T-cell (primary cell): Measurements from ENCODE around the gene ELMO2. TPM values are rescaled to one million over a fixed set of nuclear protein-coding genes. Genes with fewer than 3 reads are reported as not detected.

Source experiments
- ATAC-seq, 4 experiments: fragments of 200-7000 bp in 3 of 4; fragments of 150-1000 bp in 1 of 4; cut with Tn5 transposase; replicated peaks in 1 of 4; 1 replicate in 3 of 4; 2 replicates in 1 of 4; pipeline ENCODE4 v1.10.0; 2021; ENCODE audit warnings: moderate library complexity in 3 of 4, mild to moderate bottlenecking in 2 of 4, moderate number of reproducible peaks in 1 of 4
- CTCF ChIA-PET, 2 donors: fragments of 300-600 bp; sonication (Branson Sonifier 250); formaldehyde crosslinking; loops; one replicate each; lab custom pipeline; 2022; ENCODE audit warnings: antibody characterized with exemption in 2 of 2; lab: Charles Lee
- POLR2A ChIA-PET, 2 donors: fragments of 300-600 bp; sonication (Branson Sonifier 250); formaldehyde crosslinking; loops; one replicate each; lab custom pipeline; 2022; ENCODE audit warnings: antibody characterized with exemption in 2 of 2; lab: Charles Lee
- DNase-seq, 35 experiments: peaks; one replicate each; pipeline versions ENCODE4 v3.0.0 to v3.0.0-alpha.2; 2013 to 2023
- H3K27ac ChIP-seq: one replicate; pipeline ENCODE4 v1.5.1; 2013; ENCODE audit warnings: low read length
- H3K27me3 ChIP-seq, 2 experiments: replicated peaks in 1 of 2; 1 replicate in 1 of 2; 2 replicates in 1 of 2; pipeline versions ENCODE4 v1.6.1 to v1.7.0; 2013; ENCODE audit warnings: low read length in 1 of 2, mixed read lengths in 1 of 2; ENCODE audit not compliant: control insufficient read depth in 2 of 2, insufficient read depth in 2 of 2; ENCODE audit errors: extremely low read depth in 1 of 2
- H3K36me3 ChIP-seq, 2 donors: 1 replicate in 1 of 2; 2 replicates in 1 of 2; pipeline versions ENCODE4 v1.6.1 to v1.7.0; 2013; ENCODE audit warnings: low read length in 1 of 2; ENCODE audit not compliant: control insufficient read depth in 2 of 2, insufficient read depth in 1 of 2; ENCODE audit errors: extremely low read depth in 1 of 2
- H3K4me1 ChIP-seq, 2 experiments: 1 replicate in 1 of 2; 2 replicates in 1 of 2; pipeline versions ENCODE4 v1.6.1 to v1.7.0; 2013; ENCODE audit warnings: low read length in 2 of 2, mixed read lengths in 1 of 2; ENCODE audit not compliant: insufficient read depth in 2 of 2, control insufficient read depth in 1 of 2; ENCODE audit errors: extremely low read depth in 1 of 2
- H3K4me3 ChIP-seq, 2 donors: 1 replicate in 1 of 2; 2 replicates in 1 of 2; pipeline versions ENCODE4 v1.5.1 to v1.7.0; 2013; ENCODE audit warnings: mild to moderate bottlenecking in 2 of 2, low read length in 1 of 2, moderate library complexity in 1 of 2; ENCODE audit not compliant: control insufficient read depth in 1 of 2; ENCODE audit errors: extremely low read depth in 1 of 2
- H3K9me3 ChIP-seq: 2 replicates; pipeline ENCODE4 v1.7.0; 2013
- H3K27ac Mint-ChIP-seq, 2 donors: one replicate each; pipeline ENCODE4 v1.8.0; 2020 to 2021; ENCODE audit warnings: mild to moderate bottlenecking in 2 of 2, mixed read lengths in 2 of 2
- H3K27me3 Mint-ChIP-seq, 2 donors: one replicate each; pipeline ENCODE4 v1.8.0; 2021 to 2022; ENCODE audit warnings: mixed read lengths in 2 of 2
- H3K36me3 Mint-ChIP-seq: one replicate; pipeline ENCODE4 v1.8.0; 2021; ENCODE audit warnings: mixed read lengths
- H3K4me1 Mint-ChIP-seq, 3 donors: one replicate each; pipeline ENCODE4 v1.8.0; 2020 to 2022; ENCODE audit warnings: mixed read lengths in 3 of 3, mild to moderate bottlenecking in 1 of 3
- H3K4me3 Mint-ChIP-seq, 3 donors: one replicate each; pipeline ENCODE4 v1.8.0; 2020 to 2022; ENCODE audit warnings: mild to moderate bottlenecking in 3 of 3, mixed read lengths in 3 of 3, moderate library complexity in 3 of 3
- H3K9me3 Mint-ChIP-seq, 3 donors: one replicate each; pipeline ENCODE4 v1.8.0; 2020 to 2022; ENCODE audit warnings: mixed read lengths in 3 of 3
- WGBS: methylation state at CpG from one replicate; pipeline ENCODE4 v1.1.5; 2013; ENCODE audit warnings: missing lambda C conversion rate; ENCODE audit not compliant: insufficient coverage; 5-methylcytosine and 5-hydroxymethylcytosine counted together
- total RNA-seq, 35 experiments: library from RNA in 6 of 35; stranded (reverse) in 6 of 35; fragments of 120-200 nt in 1 of 35; gene quantifications; one replicate each; pipeline versions ENCODE4 v1.2.1 to v1.2.4 and lab custom pipeline; 2013 to 2026

Gene ELMO2
- total RNA-seq (10 to 100 TPM; 48.8 to 86.6 (median 54.2) TPM), total RNA-seq (lab: John Stamatoyannopoulos, UW) (34.7 to 94.8 (median 69.1) reads per million in 29 experiments)
- total RNA-seq (2013), result 53.4 TPM

GRCh38 chr20:46406200-46406985, at the start of gene ELMO2:
ELMO2 (minus strand) TSS chr20:46406615; CDS start chr20:46394482, 12,133 bp downstream.
- DNase-seq (peak; percentile 90 to 99 (median 97)), ATAC-seq (peak; percentile 91 to 93 (median 91))
- H3K27ac Mint-ChIP-seq, result peak within 1 kb of the TSS; percentile 91 to 94
- H3K27ac ChIP-seq, result peak within 1 kb of the TSS; percentile 88
- ChIA-PET CTCF (interaction anchor here in 1 of 2 donors (0.9 to 1.7 kb wide), 5 partner anchors 42 to 437 kb away, joined by 3 to 21 read pairs (median 3); no protein-coding TSS in a partner anchor), POLR2A (interaction anchor here (0.6 to 1.3 kb wide), 4 partner anchors 42 to 47 kb away, joined by 3 to 7 read pairs (median 4); no protein-coding TSS in a partner anchor)
- peaks cover 68 to 73% (median 71%) of the 10 kb centered on the region in 3 donors for H3K4me1 Mint-ChIP-seq
- H3K36me3 ChIP-seq, result peaks cover 3 to 8% of the 10 kb centered on the region in 2 donors
- H3K9me3 ChIP-seq, result no peaks in the 10 kb centered on the region
- H3K27me3 ChIP-seq, result no peaks in the 10 kb centered on the region
- no peaks in the 10 kb centered on the region for H3K9me3 Mint-ChIP-seq
- peak within 1 kb of the TSS; percentile 83 to 87 for H3K4me3 ChIP-seq
- no peaks in the 10 kb centered on the region for H3K27me3 Mint-ChIP-seq
- H3K4me3 Mint-ChIP-seq, result peak within 1 kb of the TSS; percentile 87 to 96 (median 94)
- H3K4me1 ChIP-seq, result peaks cover 36 to 60% of the 10 kb centered on the region in 2 experiments
- H3K36me3 Mint-ChIP-seq, result no peaks in the 10 kb centered on the region
- WGBS, result under 1% methylated on average over 57 of the region's 60 CpGs

GRCh38 chr20:46455729-46456128, 49.3 kb upstream of the ELMO2 start:
- H3K9me3 Mint-ChIP-seq, result peaks cover 13 to 17% (median 14%) of the 10 kb centered on the region in 3 donors
- no peak overlapping the region for H3K27ac Mint-ChIP-seq
- H3K9me3 ChIP-seq, result no peaks in the 10 kb centered on the region
- peaks cover 0 to 4% of the 10 kb centered on the region in 2 experiments for H3K4me1 ChIP-seq
- no CpG with 5 or more reads among the region's 2 CpGs for WGBS
- ChIA-PET CTCF (no interaction called here), POLR2A (no interaction called here)
- H3K36me3 ChIP-seq, result no peaks in the 10 kb centered on the region
- peaks cover 2 to 26% of the 10 kb centered on the region in 2 experiments for H3K27me3 ChIP-seq
- H3K4me1 Mint-ChIP-seq, result peaks cover 2 to 6% (median 2%) of the 10 kb centered on the region in 3 donors
- no peak overlapping the region for H3K4me3 ChIP-seq
- DNase-seq, result no peak
- no peak for ATAC-seq
- H3K27ac ChIP-seq, result no peak overlapping the region
- no peak overlapping the region for H3K4me3 Mint-ChIP-seq
- H3K36me3 Mint-ChIP-seq, result peaks cover 3% of the 10 kb centered on the region
- H3K27me3 Mint-ChIP-seq, result peaks cover 35 to 38% of the 10 kb centered on the region in 2 donors

GRCh38 chr20:46446851-46447250, 40.4 kb upstream of the ELMO2 start:
- POLR2A ChIA-PET, result no interaction called here

GRCh38 chr20:46439837-46440236, 33.4 kb upstream of the ELMO2 start:
- Histone ChIP-seq H3K9me3 (no peaks in the 10 kb centered on the region), H3K36me3 (no peaks in the 10 kb centered on the region), H3K4me3 (no peak overlapping the region), H3K27ac (no peak overlapping the region), H3K4me1 (no peaks in the 10 kb centered on the region), H3K27me3 (peaks cover 0 to 14% of the 10 kb centered on the region in 2 experiments)
- POLR2A ChIA-PET, result no interaction called here
- no peak for ATAC-seq
- H3K4me1 Mint-ChIP-seq, result no peaks in the 10 kb centered on the region
- H3K4me3 Mint-ChIP-seq, result no peak overlapping the region
- CTCF ChIA-PET, result no interaction called here
- H3K9me3 Mint-ChIP-seq, result peaks cover 5 to 6% (median 6%) of the 10 kb centered on the region in 3 donors
- H3K36me3 Mint-ChIP-seq, result no peaks in the 10 kb centered on the region
- DNase-seq, result no peak
- WGBS, result 77% methylated on average over 3 of the region's 4 CpGs
- peaks cover 33 to 44% of the 10 kb centered on the region in 2 donors for H3K27me3 Mint-ChIP-seq
- H3K27ac Mint-ChIP-seq, result no peak overlapping the region

More at GRCh38 chr20:46446851-46447250, 40.4 kb upstream of the ELMO2 start:
- H3K4me3 ChIP-seq, result no peak overlapping the region
- H3K27ac ChIP-seq, result no peak overlapping the region
- Mint-ChIP-seq H3K4me3 (no peak overlapping the region), H3K9me3 (peaks cover 5 to 8% (median 6%) of the 10 kb centered on the region in 3 donors), H3K4me1 (no peaks in the 10 kb centered on the region), H3K27me3 (peaks cover 34 to 51% of the 10 kb centered on the region in 2 donors), H3K27ac (no peak overlapping the region), H3K36me3 (no peaks in the 10 kb centered on the region)
- no peak for ATAC-seq
- WGBS, result no CpG with 5 or more reads among the region's 5 CpGs
- H3K4me1 ChIP-seq, result no peaks in the 10 kb centered on the region
- H3K36me3 ChIP-seq, result no peaks in the 10 kb centered on the region
- peaks cover 0 to 29% of the 10 kb centered on the region in 2 experiments for H3K27me3 ChIP-seq
- no peak for DNase-seq
- H3K9me3 ChIP-seq, result no peaks in the 10 kb centered on the region
- CTCF ChIA-PET, result no interaction called here

GRCh38 chr20:46438156-46438750, 31.8 kb upstream of the ELMO2 start:
- 69% methylated on average over 4 of the region's 4 CpGs for WGBS
- Histone ChIP-seq H3K4me3 (no peak overlapping the region), H3K9me3 (no peaks in the 10 kb centered on the region), H3K27ac (no peak overlapping the region), H3K27me3 (peaks cover 0 to 19% of the 10 kb centered on the region in 2 experiments), H3K36me3 (no peaks in the 10 kb centered on the region), H3K4me1 (no peaks in the 10 kb centered on the region)
- Mint-ChIP-seq H3K9me3 (no peaks in the 10 kb centered on the region), H3K4me3 (no peak overlapping the region), H3K27me3 (peaks cover 31 to 36% of the 10 kb centered on the region in 2 donors), H3K36me3 (no peaks in the 10 kb centered on the region), H3K27ac (no peak overlapping the region), H3K4me1 (no peaks in the 10 kb centered on the region)
- POLR2A ChIA-PET, result no interaction called here
- ATAC-seq (peak in 2 of 4 experiments; percentile 32 to 40), DNase-seq (peak in 15 of 35 experiments; percentile 4 to 49 (median 9))
- CTCF ChIA-PET, result interaction anchor here (0.5 to 1.6 kb wide), 7 partner anchors 9 to 313 kb away, joined by 3 to 10 read pairs (median 4); no protein-coding TSS in a partner anchor

- POLR2A ChIA-PET, result no interaction called here
These were observed 28.7 kb upstream of the ELMO2 start for GRCh38 chr20:46435146-46435545.

More at GRCh38 chr20:46435146-46435545, 28.7 kb upstream of the ELMO2 start:
- H3K4me1 ChIP-seq, result no peaks in the 10 kb centered on the region
- DNase-seq, result no peak
- Mint-ChIP-seq H3K27me3 (peaks cover 33 to 38% of the 10 kb centered on the region in 2 donors), H3K9me3 (no peaks in the 10 kb centered on the region), H3K27ac (no peak overlapping the region), H3K4me3 (no peak overlapping the region), H3K36me3 (no peaks in the 10 kb centered on the region), H3K4me1 (no peaks in the 10 kb centered on the region)
- CTCF ChIA-PET, result no interaction called here
- H3K27me3 ChIP-seq, result peaks cover 0 to 35% of the 10 kb centered on the region in 2 experiments
- ATAC-seq, result no peak
- WGBS, result 88% methylated on average over 4 of the region's 6 CpGs
- no peak overlapping the region for H3K27ac ChIP-seq
- no peaks in the 10 kb centered on the region for H3K9me3 ChIP-seq
- no peak overlapping the region for H3K4me3 ChIP-seq
- no peaks in the 10 kb centered on the region for H3K36me3 ChIP-seq
